GM19025 (cell line): ENCODE measurements around the gene WDFY2.

Source experiments
- ATAC-seq: cut with Tn5 transposase; IDR thresholded peaks from one replicate; pipeline ENCODE4 v1.9.1; 2021; ENCODE audit warnings: mild to moderate bottlenecking, low read depth, moderate library complexity; ENCODE audit not compliant: unreplicated experiment

WDFY2 gene

DNA sequence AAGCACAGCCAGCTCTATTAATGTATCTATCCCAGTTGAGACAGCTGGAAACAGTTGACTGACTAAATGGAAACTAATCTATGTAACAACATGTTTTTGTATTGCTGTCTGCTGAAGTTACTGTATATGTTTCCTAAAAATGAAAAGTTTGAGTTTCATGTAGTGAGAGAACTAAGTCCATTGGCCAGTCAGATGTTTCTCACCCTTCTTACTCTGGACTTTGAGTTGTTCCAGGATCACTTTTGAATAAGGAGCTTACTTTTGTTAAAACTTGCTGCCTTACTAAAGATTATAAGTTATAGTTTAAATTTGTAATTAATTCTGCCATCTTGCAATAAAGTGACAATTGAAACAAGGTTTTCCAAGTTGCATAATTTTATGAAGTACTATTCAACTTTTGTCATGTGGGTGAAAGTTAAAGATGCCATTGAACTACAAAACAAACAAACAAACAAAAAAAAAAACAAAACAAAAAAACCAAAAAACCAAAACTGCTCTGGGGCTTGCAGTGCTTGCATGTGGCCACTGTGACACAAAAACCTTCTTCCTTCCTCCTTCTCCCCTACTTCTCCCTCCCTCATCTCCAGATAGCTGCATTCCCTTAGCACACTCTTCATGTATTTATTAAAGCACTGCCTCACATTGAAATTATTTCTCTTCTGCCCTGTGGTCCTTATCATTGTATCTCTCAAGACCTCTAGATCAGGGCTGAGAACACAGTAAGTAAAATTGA, 15.3 kb downstream of the WDFY2 start:
- ATAC-seq, result no peak

DNA sequence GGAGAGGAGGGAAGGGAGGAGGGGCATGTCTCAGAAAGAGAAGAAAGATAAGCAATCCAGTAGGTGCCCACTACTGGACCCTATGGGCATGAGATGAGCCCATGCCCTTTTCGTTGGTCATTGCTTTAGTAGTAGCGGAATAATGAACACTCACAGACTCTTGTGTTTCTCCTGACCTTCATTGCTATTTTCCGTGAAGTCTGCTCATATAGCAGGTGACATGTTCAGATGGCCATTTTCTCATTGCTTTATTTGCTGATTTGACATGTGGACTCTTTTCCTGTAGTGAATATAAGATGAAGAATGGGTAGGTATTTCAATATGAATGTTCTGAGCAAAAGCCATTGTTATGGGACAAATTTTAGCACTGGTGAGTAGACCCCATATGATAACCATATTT, 16.4 kb downstream of the WDFY2 start:
- ATAC-seq, result no peak

DNA sequence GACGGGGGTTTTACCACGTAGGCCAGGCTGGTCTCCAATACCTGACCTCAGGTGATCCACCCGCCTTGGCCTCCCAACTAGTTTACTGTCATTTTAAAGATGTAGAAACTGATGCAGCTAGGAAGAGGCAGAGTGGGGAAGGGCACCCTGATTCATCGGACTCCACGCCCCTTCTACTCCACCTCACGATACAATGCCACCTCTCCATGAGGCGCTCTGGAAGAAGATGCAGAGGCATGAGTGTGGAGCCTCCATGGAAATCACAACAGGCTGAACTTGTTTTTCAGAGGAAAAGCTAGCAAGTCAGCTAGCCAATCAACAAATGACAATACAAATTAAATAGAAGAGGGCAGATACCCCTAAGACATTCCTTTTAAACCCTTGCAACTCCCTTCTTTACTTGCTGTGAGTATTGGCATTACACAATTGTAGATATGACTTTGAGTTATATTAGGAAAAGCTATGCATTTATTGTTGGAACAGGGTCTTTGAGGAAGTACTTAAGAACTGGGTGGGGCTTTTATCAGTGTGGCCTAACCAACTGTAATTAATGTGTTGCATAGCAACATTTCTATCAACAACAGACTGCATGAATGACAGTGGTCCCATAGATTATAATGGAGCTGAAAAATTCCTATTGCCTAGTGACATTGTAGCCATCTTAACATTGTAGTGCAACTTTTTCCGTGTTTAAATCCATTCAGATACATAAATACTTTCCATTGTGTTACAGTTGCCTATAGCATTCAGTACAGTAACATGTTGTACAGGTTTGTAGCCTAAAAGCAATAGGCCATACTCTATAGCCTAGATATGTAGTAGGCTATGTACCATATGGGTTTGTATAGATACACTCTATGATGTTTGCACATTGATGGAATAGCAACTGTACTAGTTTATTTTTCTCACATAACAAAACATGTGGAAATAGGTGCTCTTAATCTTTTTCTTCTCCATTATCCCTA, 17.6 kb downstream of the WDFY2 start:
- no peak for ATAC-seq

DNA sequence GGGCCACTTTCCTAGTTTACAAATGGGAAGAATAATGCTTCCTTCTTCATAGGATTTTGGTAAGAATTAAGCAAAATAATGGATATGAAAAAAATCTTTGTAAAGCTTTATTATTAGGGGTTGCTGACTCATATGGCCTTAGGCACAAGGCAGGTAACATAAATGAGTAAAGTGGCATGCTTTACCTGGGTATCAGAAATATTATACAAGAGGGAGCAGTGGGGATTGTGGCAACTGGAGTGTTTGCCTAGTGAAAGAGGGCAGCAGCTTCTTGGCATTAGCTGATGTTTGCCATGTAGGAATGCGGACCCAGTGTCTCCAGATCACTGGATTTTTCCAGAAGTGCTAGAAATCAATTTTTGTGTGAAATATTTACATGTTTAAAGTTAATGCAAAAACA, 19.5 kb downstream of the WDFY2 start:
- ATAC-seq, result no peak

DNA sequence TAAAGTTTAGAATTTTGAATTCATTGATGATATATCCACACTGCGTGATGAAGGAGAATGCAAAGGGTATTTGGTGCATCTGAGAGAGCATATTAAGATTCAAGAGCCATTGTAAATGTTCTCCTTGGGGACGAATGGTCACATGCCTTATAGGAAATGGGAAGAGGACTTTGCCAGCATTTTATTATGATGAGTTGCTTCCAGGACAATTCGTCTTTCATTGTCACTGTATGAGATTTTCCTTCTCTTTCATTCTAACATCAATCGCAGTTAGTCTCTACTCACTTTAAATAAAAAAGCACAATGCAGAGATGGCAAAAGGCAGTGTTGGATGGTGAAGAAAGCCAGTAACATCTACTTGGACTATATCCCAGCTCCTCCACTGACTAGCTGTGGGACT, 21.4 kb downstream of the WDFY2 start:
- ATAC-seq, result no peak

DNA sequence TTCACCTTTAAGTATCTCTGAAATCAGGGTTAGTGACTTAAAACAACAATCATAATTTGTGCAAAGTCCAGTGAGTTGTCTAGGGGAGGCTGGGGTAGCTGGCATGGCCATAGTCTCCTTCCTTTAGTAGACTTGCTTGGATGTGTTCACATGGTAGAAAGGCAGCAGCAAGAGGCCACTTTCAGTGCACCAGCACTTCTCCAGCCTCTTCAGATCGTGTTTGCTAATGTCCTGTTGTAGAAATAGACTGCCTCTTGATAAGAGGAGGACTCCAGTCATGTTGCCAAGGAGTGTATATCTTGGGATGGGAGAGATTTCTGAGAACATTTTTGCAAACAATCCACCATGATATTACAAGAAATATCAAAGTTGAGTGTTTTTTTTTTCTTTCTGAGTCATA, 22.9 kb downstream of the WDFY2 start:
- ATAC-seq, result no peak

DNA sequence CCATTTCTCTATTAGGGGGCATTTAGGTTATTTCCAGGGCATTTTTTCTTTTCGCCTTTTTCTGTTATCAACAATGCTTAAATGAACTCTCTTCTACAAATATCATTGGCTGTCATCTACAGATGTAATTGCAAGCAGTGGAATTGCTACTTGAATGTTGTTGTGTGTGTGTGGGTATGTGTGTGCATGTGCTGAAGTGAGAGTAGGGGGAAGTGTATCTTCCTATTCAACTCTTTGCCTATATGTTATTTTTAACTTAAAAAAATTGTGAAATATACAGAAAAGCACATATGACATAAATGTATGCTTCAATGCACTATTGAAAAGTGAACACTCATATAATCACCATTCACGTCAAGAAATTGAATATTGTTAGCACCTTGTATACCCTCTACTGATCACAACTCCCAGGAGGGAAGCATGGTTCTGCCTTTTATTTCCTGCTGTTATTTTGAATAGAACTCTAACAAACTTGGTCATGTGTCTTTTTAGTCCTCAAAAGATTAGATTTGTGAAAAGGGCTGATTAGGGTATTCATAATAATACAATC, 24.7 kb downstream of the WDFY2 start:
- ATAC-seq, result no peak

DNA sequence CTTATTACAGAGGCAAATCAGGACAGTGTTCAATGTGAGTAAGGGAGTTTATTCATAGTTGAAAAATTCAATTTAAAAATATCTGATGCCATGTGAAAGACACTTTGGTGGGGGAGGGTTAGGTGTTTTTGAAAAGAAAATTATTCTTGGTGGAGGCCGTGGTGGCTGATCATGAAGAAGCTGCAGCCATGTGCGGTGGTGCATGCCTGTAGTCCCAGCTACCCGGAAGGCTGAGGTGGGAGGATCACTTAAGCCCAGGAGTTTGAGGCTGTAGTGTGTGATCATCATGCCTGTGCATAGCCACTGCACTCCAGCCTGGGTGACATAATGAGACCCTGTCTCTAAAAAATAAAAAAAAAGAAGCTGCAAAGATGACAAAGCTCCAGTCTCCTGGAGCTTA, 28.6 kb downstream of the WDFY2 start:
- ATAC-seq, result no peak

DNA sequence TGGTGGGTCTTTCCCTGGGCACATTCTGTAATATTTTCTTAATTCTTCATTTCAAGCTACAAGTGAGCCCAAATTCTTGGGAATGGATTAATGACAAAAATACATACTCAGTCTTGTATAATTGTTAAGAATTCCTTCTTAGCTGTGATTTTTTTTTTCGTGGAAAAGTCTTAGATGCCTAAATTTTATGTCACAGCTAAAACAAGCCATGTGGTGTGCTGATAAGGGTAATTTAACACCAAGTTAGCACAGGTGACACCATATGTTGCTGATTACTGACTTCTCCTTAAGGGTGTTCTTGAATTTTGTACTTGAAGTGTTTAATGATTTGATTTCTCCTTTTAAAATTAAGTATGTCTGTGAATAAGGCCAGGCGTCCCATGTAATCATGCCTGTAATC, 29.3 kb downstream of the WDFY2 start:
- ATAC-seq, result no peak

DNA sequence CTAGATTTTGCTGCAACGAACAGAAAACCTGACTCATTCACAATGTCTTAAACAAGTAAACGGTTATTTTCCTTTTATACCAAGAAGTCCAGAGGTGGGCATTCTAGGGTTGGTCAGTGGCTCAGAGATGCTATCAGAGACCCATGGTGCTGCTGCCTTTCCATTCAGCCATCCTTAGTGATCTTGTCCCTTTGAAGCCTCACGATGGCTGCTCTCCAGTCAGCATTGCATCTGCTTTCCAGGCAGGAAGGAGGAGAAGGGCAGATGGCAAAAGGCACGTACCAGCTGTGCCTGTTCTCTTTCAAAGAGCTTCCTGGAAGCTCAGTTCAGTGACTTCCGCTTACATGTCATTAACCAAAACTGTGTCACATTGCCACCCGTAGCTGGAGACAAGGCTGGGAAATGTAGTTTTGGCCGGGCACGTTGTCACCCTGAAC, 30.1 kb downstream of the WDFY2 start:
- peak; percentile 89 for ATAC-seq

DNA sequence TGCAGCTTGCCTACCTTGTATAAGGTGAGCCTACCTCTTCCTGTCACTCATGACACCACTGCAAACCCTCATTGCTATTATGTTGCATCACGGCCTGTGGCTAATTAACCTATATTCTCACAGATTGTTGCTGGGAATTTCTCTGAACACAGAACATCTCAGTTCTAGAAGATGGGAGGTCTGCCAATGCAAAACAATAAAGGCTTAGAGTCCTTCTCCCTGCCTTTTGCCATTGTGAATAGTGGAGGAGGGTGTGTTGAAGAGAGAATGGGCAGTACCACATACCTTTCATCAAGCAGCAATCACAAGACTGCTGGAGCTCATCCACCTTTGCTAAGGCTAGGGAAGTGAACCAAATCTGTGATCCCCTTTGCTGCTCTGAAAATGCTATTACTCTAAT, 34.4 kb downstream of the WDFY2 start:
- ATAC-seq, result no peak

DNA sequence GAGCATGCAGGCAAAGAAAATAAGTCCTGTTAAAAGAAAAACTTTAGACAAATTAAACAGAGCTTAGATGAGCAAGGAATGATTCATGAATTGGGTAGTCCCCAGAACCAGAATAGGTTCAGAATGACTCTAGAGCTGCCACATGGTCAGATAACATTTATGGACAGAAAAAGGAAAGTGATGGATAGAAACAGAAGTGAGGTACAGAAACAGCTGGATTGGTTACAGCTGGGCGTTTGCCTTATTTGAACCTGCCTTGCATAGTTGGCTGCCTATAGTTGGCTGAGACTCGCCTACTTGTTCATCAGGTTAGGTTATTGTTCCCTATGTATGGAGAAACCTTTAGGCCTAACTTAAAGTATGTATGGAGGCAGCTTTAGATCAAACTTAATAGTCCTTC, 35.4 kb downstream of the WDFY2 start:
- ATAC-seq, result no peak

DNA sequence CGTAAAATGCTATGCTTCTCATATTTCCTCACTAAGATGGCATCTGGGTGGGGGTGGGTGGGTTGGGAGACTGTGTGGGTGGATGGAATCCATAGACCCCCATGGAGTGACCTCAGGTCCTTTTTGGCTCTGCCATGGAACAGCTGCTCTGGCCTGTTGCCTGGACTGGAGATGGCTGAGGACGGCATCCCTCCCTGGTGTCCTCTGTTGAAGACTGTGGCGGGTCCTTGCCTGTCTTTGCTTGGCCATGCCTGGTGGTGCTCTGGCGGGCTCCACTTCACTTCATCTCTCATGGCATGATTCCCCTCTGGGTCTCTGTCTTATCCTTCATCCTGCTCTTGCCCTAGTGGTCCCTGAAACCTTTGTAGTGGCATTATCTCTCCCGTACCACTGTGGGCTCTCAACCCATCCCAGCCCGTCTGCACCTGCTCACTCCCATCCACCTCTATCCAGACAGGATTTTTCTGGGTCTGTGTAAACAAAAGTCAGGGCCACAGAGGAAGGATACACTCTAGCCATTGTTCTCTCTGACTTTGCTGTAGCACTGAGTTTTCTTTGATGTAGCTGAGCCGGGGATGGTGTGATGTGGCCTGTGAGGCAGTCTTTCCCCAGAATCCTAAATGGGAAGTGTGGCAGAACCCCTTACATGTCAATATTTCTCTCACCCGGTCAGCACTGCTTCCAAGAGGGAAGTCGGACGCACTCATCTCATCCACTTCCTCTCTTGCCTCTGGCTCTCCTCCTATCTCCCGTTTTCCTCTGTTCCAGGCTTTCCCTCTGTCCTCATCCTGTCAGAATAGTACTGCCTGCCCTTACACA, 36.1 kb downstream of the WDFY2 start:
- no peak for ATAC-seq

DNA sequence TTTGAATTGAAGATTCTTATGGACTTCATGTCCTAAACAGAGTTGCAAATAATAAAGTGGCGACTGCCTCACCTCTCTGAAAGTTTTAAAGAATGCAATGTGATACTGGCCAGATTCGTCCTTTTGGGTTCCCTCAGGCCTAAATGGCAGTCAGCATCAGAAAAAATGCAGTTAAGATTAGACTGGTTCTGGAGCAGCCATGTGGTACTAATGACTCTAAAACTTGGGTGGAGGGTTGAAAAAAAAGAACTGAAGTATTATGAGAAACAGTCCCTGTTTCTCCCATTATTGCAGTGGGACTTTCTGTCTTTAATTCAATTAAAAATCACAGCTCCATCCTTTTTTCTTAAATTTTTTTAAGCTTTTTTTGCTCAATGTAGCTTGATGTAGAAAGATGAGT, 37.3 kb downstream of the WDFY2 start:
- no peak for ATAC-seq

DNA sequence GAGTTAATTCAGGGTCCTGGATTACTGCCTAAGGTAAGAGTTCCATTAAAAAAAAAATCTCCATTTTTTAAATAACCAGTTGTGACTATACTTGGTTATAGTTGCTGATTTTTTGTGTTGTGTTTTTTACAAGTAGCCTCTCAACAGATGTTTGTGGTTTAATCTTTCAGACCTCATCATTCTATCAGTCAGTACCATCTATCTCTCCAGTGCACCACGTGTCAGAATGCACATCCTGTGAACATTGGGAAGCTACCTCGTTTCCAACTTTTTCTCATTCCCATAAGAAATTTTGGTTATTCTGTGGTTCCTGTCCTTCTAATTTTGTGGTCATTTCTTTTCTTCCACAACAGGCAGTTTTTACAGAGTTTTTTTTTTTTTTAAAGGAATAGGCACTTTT, 39.2 kb downstream of the WDFY2 start:
- ATAC-seq, result no peak

DNA sequence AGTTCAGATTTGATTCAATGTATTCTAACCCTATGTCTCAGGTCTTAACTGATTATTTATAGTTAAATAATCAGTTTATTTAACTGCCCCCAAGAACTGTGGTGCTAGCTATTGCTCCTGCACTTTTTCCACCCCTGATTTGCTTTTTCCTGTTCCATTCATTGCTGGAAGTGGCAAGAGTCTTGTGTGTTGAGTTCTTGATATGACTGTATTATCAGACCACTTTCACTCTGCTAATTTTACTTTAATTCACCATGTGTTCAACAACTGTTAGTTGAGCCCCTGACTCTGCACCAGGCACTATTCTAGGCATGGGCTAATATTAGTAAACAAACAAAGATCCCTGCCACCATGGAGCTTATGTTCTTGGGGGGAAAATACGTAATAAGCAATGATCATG, 39.9 kb downstream of the WDFY2 start:
- no peak for ATAC-seq

DNA sequence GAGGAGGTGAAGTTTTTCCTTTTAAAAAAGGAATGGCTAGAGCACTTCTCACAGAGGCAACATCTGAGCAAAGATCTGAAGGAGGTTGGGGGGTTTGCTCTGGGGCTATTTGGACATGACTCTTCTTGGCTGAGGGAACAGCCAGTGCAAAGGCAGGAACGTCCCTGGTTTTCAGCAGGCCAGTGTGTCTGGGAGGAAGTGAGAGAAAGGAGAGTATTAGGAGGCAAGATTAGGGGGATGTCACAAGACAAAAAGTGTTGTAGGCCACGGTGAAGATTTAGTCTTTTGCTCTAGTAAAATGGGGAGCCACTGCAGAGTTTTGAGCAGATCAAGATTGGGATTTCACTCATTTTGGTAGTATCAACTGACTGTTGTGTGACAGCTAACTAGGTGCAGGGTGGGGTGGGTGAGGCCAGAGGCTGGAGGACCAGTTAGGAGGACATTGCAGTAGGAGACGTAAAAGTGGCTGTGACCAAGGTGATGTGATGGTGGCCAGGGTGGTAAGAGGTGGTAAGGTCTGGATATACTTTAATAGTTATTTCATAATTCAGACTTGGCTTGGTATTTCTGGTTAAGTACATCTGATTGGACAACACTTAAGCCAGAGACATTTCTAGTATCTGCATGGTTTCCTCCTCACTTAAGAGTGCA, 40.6 kb downstream of the WDFY2 start:
- ATAC-seq, result no peak

DNA sequence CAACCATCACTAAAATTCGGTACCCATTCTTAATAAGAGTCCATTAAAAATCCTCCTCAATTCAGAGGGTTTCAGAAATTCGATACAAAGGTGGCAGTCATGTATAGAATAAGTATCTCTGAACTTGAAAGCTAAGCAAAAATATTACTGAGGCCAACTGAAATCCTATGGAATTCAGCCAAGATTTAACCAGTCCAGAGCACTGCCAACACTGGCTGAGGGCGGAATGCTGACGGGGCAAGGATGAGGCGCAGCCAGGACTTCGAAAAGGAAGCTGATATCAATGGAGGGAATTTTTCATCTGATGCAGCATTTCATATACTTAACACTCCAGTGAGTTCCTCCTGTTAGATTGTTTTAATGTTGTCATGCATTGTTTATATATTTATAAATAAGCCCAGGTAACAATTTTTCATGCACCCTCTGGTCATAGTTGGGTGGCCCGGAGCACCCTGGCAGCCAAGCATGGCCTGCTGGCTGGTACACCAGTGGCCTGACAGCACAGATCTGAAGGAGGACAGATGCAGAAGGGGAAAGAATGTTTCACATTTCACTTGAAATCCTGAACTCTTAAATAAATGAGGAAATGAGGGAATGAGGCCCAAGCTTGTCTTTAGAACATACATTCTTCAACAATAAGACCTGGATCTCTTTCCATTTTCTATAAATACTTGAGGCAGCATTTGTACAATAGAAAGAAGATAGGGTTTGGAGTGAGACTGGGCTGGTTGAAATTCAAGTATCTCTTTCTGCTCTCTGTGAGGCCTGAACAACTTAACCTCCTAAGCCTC, 41.5 kb downstream of the WDFY2 start:
- ATAC-seq, result no peak

DNA sequence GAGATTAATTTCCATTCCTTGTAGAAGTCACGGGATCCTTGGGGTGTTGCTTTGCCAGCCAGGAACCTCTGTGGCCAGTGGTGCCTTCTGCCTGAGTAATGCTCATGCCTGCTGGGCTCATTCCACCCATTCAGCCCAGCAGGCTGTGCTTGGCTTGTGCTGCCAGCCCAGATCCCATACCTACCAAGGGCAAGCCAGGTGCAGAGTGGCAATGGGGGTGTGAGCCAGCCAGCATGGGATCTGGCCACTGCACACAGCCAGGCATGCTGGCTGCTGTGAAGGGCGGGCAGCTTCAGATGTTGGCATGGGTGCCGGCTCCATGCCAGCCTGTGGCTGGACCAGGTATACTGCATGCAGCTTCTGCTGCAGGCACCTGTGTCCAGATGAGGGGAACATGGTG, 42.5 kb downstream of the WDFY2 start:
- no peak for ATAC-seq
